Measurements from ENCODE around the gene CDK19. TPM values are rescaled to one million over a fixed set of nuclear protein-coding genes. Genes with fewer than 3 reads are reported as not detected.

CDK19 gene
- total RNA-seq, 3 donors from 2014 or later, result 2.8 to 3.8 (median 3.7) TPM

DNA sequence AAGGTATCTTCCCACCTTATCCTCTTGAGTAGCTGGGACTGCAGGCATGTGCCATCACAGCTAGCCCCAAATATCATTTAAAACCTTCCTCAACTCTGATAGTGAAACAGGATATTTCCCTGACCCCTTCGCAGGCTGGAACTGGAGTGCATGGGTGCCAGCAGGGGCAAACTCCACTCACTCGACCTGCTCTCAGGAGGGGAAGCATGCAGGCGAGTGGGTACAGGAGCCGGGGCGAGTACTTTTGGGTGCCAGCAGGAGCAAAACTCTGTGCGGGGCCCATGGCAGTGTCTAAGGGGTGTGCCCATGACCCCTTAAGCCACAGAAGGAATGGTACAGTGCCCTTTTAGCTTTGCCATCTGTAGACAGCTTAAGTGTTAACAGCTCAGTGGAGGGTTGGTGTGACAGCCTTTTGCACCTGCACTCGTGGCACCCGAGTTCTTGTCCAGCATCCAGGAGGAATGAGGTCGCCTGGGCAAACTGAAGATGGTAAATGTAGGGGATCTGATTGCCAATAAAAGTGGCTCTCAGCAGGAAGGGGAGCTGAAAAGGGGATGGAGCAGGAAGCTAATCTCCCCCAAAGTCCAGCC is 155.1 kb downstream of the CDK19 start:
- no peak for ATAC-seq
- peaks cover 25% of the 10 kb centered on the region for H3K36me3 Mint-ChIP-seq (ENCODE audit: insufficient read depth)
- H3K4me3 Mint-ChIP-seq, result no peak overlapping the region
- H3K4me1 Mint-ChIP-seq (ENCODE audit: low read depth), result peaks cover 6% of the 10 kb centered on the region
- no peaks in the 10 kb centered on the region for H3K9me3 Mint-ChIP-seq
- no peaks in the 10 kb centered on the region for H3K27me3 Mint-ChIP-seq (ENCODE audit: low read depth)
- no peak for DNase-seq

DNA sequence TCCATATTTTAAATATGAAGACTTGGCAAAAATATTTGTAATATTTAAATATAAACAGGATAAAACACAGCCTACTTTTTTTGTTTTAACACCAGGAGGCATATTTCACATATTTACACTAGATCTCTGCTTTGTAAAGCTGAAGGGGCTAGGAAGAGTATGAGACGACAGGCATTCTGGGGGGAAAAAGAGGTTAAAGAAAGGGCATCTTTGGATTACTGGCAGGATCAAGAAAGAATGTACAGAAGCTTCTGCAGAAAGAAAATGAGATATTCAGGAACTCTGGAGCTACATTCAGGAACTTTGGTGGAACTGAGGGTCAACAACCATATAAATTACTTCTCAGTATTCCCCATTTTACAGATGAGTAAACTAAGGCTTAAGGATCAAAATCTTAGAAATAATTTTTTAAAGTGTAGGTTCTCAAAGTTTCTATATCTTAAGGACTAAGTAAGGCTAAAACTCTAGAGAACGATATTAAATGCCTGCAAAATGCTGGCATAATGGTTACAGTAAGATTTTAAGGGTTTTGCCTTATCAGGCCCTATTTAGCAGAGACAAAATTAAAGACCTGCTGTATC is 156.5 kb downstream of the CDK19 start:
- DNase-seq, result no peak
- no peak for ATAC-seq
- H3K4me1 Mint-ChIP-seq (ENCODE audit: low read depth), result no peaks in the 10 kb centered on the region
- no peaks in the 10 kb centered on the region for H3K27me3 Mint-ChIP-seq (ENCODE audit: low read depth)
- no peak overlapping the region for H3K4me3 Mint-ChIP-seq
- H3K36me3 Mint-ChIP-seq (ENCODE audit: insufficient read depth), result peaks cover 13% of the 10 kb centered on the region
- H3K9me3 Mint-ChIP-seq, result no peaks in the 10 kb centered on the region

DNA sequence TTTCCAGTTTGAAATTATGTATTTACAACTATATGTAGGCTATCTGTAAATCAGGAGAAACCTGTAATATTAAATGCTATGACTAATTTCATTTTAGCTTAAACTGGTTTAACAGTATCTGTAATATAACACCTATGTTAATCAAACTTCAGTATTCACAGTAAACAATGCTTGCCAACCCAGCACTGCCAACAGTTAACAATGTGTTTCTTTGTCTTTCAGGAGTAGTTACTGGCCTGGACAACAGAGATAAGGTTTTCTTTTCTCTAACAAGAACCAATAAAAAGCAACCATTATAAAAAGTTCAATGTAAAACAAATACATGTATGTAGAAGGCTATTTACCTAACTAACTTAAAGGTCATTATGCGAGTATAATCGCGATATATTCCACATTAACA is 158.8 kb downstream of the CDK19 start:
- H3K9me3 Mint-ChIP-seq, result no peaks in the 10 kb centered on the region
- H3K36me3 Mint-ChIP-seq (ENCODE audit: insufficient read depth), result peaks cover 13% of the 10 kb centered on the region
- no peak for ATAC-seq
- H3K27me3 Mint-ChIP-seq (ENCODE audit: low read depth), result no peaks in the 10 kb centered on the region
- H3K4me3 Mint-ChIP-seq, result no peak overlapping the region
- peaks cover 2% of the 10 kb centered on the region for H3K4me1 Mint-ChIP-seq (ENCODE audit: low read depth)
- DNase-seq, result no peak

DNA sequence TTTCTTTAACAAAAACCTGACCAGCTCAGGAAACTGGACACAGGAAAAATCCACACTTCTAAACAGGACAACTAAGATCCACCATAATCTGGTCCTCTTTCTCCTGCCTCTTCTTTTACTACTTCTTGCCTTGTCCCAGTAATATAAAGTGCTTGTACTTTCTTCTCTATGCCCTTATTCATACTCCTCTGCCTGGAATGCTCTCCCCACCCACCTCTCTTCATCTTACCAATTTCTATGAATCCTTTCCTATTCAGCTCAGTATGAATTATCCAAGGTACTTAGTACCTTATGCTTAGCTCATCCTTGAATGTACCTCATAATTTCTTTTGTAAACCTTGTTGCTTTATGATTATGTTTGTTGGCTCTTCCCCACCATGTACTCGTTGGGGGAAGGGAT is 159.4 kb downstream of the CDK19 start:
- Mint-ChIP-seq H3K36me3 (ENCODE audit: insufficient read depth) (peaks cover 12% of the 10 kb centered on the region), H3K4me1 (ENCODE audit: low read depth) (peaks cover 2% of the 10 kb centered on the region), H3K9me3 (no peaks in the 10 kb centered on the region), H3K4me3 (no peak overlapping the region), H3K27me3 (ENCODE audit: low read depth) (no peaks in the 10 kb centered on the region)
- ATAC-seq (no peak), DNase-seq (no peak)

DNA sequence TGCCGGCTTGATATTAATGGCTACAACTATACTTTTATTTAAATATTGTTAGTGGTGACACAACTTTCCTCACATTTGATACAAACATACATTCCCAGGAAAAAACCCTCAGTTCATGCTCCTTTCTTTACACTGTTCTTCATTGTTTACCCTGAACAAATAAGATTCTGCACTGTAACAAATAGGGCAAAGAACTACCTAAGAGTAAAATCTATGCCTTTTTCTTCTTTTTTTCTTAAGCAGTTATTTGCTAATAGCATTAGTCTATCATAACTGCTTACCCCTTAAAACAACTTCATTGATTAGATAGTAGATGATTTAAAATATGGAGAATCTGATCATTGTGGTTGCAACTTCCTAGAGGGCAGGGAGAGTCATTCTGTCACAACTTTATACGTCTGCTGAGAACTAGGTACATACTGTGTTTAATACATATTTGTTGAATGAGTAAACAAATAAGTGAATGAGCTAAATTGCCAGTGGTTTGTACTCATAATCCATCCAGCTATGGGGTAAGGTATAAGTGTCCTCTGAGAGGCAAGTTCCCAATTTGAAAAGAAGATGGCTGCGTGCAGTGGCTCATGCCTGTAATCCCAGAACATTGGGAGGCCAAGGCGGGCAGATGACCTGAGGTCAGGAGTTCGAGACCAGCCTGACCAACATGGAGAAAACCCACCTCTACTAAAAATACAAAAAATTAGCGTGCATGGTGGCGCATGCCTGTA is 161.0 kb downstream of the CDK19 start:
- no peak for ATAC-seq
- Mint-ChIP-seq H3K9me3 (no peaks in the 10 kb centered on the region), H3K27me3 (ENCODE audit: low read depth) (no peaks in the 10 kb centered on the region), H3K36me3 (ENCODE audit: insufficient read depth) (peaks cover 5% of the 10 kb centered on the region), H3K4me1 (ENCODE audit: low read depth) (peaks cover 2% of the 10 kb centered on the region), H3K4me3 (no peak overlapping the region)
- DNase-seq, result no peak

DNA sequence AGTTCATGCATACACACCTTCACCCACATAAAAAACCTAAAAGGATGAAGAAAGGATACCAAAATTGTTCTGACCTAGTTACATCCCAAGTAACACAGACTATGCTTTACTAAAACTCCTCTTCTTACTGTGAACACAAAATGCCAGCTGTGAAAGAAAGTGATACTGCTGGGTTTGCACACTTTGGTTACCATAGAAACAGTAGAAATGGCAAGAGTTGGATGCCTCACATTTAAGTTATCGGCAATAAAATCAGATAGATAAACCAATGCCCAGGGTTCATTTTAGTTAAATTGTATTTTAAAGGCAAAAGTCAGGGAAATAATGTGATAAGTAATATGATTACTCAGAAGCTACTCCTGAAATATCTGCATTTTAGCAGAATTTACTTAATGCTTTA is 161.9 kb downstream of the CDK19 start:
- DNase-seq, result no peak
- Mint-ChIP-seq H3K27me3 (ENCODE audit: low read depth) (no peaks in the 10 kb centered on the region), H3K4me1 (ENCODE audit: low read depth) (peaks cover 2% of the 10 kb centered on the region), H3K4me3 (no peak overlapping the region), H3K36me3 (ENCODE audit: insufficient read depth) (peaks cover 7% of the 10 kb centered on the region), H3K9me3 (no peaks in the 10 kb centered on the region)
- no peak for ATAC-seq

DNA sequence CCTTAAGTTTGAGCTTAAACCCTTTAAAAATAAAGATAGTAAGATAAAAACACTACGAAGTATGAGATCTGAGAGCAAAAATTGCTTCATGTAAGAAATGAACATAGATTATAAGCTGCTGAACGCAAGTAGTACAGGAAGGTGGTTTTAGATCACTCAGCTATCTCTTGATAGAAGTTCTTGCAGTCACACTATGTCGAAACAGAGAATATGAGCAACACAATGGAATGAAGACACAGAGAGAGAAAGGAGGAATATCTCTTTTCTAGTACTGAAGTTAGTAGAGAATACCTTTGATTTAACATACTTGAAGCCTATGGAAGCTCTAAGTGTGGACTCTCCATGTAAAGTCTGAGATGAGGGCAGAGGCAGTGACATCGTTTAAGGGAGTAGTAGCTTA is 162.7 kb downstream of the CDK19 start:
- no peak for ATAC-seq
- Mint-ChIP-seq H3K4me1 (ENCODE audit: low read depth) (peaks cover 2% of the 10 kb centered on the region), H3K36me3 (ENCODE audit: insufficient read depth) (peaks cover 7% of the 10 kb centered on the region), H3K4me3 (no peak overlapping the region), H3K27me3 (ENCODE audit: low read depth) (no peaks in the 10 kb centered on the region), H3K9me3 (no peaks in the 10 kb centered on the region)
- no peak for DNase-seq

DNA sequence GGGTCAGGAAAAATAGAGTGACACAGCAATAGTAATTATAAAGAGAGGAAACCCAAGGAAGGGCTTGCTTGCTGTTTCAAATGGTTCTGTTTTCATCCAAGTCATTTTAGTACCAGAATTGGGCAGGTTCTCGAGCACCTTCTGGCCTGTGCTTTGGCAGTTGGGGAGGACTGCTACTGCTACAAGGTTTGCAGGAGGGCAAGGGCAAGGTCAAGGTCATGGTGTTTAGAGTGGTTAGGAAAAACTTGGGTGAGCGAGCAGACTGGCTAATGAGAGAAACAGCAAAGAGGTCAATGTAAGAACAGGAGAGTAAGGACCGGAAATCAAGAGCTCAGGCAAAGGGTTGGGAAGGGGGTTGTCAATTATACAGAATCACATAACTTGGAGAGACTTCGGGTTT is 164.5 kb downstream of the CDK19 start:
- Mint-ChIP-seq H3K4me3 (no peak overlapping the region), H3K36me3 (ENCODE audit: insufficient read depth) (peaks cover 9% of the 10 kb centered on the region), H3K9me3 (no peaks in the 10 kb centered on the region), H3K4me1 (ENCODE audit: low read depth) (peaks cover 2% of the 10 kb centered on the region), H3K27me3 (ENCODE audit: low read depth) (no peaks in the 10 kb centered on the region)
- no peak for ATAC-seq
- no peak for DNase-seq

DNA sequence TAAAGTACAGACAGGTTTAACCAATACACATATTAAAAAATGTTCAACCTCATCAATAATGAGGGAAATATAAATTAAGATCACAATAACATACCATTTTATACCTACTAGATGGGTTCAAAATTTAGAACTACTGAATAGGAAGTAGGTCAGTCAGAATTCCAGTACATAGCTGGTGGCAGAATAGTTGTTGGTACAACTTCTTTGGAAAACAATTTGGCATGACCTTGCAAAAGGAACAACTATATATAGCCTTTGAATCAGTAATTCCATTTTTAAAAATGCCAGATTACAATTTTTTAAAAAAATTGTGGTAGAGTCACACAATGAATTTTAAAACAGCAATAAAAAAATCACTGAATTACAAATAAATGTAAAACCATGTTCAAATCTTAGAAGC is 165.6 kb downstream of the CDK19 start:
- no peaks in the 10 kb centered on the region for H3K9me3 Mint-ChIP-seq
- H3K4me3 Mint-ChIP-seq, result no peak overlapping the region
- H3K36me3 Mint-ChIP-seq (ENCODE audit: insufficient read depth), result peaks cover 11% of the 10 kb centered on the region
- peaks cover 2% of the 10 kb centered on the region for H3K4me1 Mint-ChIP-seq (ENCODE audit: low read depth)
- H3K27me3 Mint-ChIP-seq (ENCODE audit: low read depth), result no peaks in the 10 kb centered on the region
- no peak for DNase-seq
- no peak for ATAC-seq

DNA sequence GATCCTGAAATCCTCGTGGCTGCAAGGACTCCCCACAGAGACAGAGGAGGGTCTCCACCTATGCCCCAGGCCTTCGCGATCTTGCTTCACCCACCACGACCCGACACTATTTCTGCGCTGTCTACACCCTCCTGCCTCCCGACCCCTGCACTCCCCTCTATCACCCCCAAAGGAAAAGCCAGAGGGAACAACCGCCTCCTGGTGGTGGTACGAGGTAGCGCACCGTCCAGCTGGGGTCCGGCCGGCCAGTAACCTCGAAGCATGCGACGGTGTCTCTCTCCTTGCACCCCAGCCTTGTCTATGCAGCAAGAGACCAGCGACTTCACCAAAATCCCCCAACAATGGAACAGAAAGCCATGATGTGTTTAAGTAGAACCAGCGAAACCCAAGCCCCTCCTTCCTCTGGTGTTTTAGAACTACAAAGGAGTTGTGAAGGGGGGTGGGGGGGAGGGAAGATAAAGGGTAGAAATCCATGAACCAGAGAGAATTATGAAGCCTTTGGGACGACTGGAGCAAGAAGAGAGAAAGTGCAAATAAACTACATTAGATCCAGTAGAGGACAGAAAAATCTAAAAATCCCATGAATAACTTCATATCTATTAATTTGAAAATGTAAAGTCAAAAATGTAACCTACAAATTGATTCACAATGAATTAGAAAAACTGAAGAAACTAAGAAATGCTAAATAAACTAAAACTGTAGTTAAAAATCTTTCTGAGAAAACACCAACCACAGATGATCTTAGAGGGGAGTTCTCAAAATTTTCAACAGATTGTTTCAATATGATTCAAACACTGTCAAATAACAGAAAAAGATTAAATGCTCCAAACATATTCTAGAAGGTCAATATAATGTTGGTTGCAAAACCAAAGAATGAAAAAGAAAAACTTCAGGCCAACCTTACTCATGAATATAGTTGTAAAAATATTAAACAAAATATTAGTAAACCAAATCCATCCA is 168.0 kb downstream of the CDK19 start:
- no peaks in the 10 kb centered on the region for H3K9me3 Mint-ChIP-seq
- no peak for DNase-seq
- no peak for ATAC-seq
- no peaks in the 10 kb centered on the region for H3K27me3 Mint-ChIP-seq (ENCODE audit: low read depth)
- H3K4me3 Mint-ChIP-seq, result no peak overlapping the region
- peaks cover 11% of the 10 kb centered on the region for H3K36me3 Mint-ChIP-seq (ENCODE audit: insufficient read depth)
- no peaks in the 10 kb centered on the region for H3K4me1 Mint-ChIP-seq (ENCODE audit: low read depth)

DNA sequence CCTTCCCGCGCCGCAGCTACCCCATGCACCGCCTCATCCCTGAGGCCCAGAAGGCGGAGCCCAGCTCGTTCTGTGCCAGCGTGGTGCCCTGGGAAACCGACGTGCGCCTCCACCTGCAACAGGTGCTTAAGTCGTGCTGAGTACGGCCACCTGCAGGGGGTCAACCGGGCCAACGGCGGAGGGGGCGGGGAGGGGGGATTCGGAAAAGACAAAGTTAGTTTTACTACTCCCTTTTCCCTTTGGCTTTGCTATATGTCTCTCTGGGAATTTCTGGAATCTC is 168.9 kb downstream of the CDK19 start:
- ATAC-seq (no peak), DNase-seq (no peak)
- H3K4me1 Mint-ChIP-seq (ENCODE audit: low read depth), result no peaks in the 10 kb centered on the region
- no peaks in the 10 kb centered on the region for H3K9me3 Mint-ChIP-seq
- H3K4me3 Mint-ChIP-seq, result no peak overlapping the region
- H3K36me3 Mint-ChIP-seq (ENCODE audit: insufficient read depth), result peaks cover 14% of the 10 kb centered on the region
- no peaks in the 10 kb centered on the region for H3K27me3 Mint-ChIP-seq (ENCODE audit: low read depth)

DNA sequence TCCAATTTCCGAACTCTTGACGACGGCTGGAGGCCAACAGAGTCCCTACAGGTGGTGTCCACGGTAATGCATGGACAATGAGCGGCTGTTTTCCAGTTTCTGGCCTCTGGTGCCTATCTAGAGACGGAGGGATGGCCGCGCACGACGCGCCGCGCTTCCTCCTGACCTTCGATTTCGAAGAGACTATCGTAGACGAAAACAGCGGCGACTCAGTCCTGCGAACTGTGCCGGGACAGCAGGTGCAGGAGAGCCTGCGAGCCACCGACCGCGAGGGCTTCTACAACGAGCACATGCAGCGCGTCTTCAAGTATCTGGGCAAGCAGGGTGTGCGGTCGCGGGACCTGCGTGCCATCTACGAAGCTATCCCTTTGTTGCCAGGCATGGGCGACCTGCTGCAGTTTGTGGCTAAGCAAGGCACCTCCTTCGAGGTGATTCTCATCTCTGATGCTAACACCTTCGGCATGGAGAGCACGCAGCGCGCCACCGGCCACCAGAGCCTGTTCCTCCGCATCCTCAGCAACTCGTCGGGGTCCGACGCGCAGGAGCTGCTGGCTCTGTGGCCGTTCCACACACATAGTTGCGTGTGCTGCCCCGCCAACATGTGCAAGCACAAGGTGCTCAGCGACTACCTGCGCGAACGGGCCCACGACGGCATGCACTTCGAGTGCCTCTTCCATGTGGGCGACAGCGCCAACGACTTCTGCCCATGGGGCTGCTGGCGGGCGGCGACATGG is 169.4 kb downstream of the CDK19 start:
- ATAC-seq, result no peak
- DNase-seq, result no peak
- Mint-ChIP-seq H3K4me3 (no peak overlapping the region), H3K27me3 (ENCODE audit: low read depth) (no peaks in the 10 kb centered on the region), H3K4me1 (ENCODE audit: low read depth) (no peaks in the 10 kb centered on the region), H3K9me3 (no peaks in the 10 kb centered on the region), H3K36me3 (ENCODE audit: insufficient read depth) (peaks cover 17% of the 10 kb centered on the region)

DNA sequence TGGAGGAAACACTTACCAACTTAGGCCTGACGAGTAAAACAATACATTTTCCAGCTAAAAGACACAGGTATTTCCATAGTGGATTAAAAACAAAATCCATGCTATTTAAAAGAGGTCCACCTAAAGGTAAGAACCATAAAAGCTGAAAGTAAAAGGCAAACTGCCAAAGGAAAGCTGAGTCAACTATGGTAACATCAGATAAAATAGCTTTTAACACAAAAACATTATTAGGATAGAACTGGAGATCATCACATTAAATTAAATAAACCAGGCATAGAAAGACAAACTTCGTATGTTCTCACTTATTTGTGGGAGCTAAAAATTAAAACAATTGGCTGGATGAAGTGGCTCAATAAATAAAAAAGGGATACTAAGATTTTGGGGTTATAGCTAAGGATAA is 172.1 kb downstream of the CDK19 start:
- DNase-seq, result no peak
- ATAC-seq, result no peak
- Mint-ChIP-seq H3K4me3 (no peak overlapping the region), H3K9me3 (no peaks in the 10 kb centered on the region), H3K4me1 (ENCODE audit: low read depth) (no peaks in the 10 kb centered on the region), H3K27me3 (ENCODE audit: low read depth) (no peaks in the 10 kb centered on the region), H3K36me3 (ENCODE audit: insufficient read depth) (peaks cover 27% of the 10 kb centered on the region)

DNA sequence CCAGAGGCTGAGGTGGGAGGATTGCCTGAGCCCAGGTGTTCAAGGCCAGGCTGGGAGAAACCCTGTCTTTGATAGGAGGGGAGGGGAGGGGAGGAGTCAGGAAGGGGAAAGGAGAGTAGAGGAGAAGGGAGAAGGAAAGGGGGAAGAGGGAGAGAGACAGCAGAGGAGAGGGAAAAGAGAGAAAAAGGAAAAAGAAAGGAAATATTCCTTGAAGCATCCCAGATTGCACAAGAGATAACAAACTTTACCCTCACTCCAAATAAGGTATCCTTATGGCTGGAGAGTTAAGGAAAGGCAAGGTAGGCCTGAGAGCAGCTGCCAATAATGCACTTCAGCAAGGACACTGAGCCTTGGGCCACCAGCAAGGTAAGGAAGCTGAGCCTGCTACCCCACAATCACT is 172.6 kb downstream of the CDK19 start:
- H3K4me3 Mint-ChIP-seq, result no peak overlapping the region
- H3K27me3 Mint-ChIP-seq (ENCODE audit: low read depth), result no peaks in the 10 kb centered on the region
- ATAC-seq (no peak), DNase-seq (no peak)
- H3K36me3 Mint-ChIP-seq (ENCODE audit: insufficient read depth), result peaks cover 30% of the 10 kb centered on the region
- no peaks in the 10 kb centered on the region for H3K9me3 Mint-ChIP-seq
- no peaks in the 10 kb centered on the region for H3K4me1 Mint-ChIP-seq (ENCODE audit: low read depth)
